Thyroid gland (tissue), 4 donors: ENCODE results near the gene YTHDF1.

Experiments
- POLR2A ChIP-seq, 2 donors: fragments of 450-650 bp; IDR thresholded peaks; one replicate each; pipeline ENCODE4 v1.6.1; 2017; ENCODE audit warnings: antibody characterized with exemption in 2 of 2, mild to moderate bottlenecking in 2 of 2, moderate library complexity in 1 of 2
- TF ChIP-seq, protein P1 (sequence below), 6 experiments: fragments of 200-600 bp in 3 of 6; fragments of 450-650 bp in 3 of 6; sonication (generic) in 3 of 6; IDR thresholded peaks; one replicate each; pipeline ENCODE4 v1.5.1; 2016 to 2019; ENCODE audit warnings: antibody characterized with exemption in 6 of 6, mild to moderate bottlenecking in 2 of 6, inconsistent platforms in 1 of 6, moderate library complexity in 1 of 6

DNA sequence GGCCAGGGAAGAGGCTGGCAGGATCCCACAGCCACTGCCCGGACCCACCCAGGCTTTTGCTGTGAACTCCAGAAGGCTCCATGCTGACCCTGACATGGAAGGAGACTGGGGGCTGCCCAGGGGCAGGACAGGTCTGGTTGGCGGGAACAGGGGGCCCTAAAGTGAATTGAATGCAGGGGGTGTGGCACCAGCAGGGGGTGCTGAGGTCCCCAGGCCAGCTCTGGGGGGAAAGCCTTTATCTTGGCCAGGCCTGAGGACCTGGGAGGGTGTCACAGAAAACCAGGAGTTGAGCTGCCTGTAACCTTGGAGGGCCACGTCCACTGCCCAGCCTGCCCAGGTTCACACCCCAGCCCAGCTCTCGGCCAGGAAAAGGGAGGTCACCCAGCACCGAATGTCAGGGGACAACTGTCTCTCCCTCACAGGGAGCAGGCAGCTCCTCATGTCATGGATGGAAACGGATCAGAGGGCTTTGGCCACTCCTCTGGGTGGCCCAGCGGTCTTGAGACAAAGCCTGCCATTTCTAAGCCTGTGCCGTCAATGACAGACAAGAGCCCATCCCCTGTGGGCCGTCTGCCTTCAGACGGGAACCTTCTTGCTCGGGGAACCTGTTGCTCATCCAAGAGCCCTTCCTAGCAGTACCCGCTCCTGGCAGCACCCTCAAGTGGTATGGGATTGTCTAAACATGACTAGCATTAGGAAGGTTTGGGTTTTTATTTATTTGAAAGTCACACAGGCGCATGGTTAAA lies 2.9 kb upstream of the YTHDF1 start:
- TF ChIP-seq, protein P1, sequence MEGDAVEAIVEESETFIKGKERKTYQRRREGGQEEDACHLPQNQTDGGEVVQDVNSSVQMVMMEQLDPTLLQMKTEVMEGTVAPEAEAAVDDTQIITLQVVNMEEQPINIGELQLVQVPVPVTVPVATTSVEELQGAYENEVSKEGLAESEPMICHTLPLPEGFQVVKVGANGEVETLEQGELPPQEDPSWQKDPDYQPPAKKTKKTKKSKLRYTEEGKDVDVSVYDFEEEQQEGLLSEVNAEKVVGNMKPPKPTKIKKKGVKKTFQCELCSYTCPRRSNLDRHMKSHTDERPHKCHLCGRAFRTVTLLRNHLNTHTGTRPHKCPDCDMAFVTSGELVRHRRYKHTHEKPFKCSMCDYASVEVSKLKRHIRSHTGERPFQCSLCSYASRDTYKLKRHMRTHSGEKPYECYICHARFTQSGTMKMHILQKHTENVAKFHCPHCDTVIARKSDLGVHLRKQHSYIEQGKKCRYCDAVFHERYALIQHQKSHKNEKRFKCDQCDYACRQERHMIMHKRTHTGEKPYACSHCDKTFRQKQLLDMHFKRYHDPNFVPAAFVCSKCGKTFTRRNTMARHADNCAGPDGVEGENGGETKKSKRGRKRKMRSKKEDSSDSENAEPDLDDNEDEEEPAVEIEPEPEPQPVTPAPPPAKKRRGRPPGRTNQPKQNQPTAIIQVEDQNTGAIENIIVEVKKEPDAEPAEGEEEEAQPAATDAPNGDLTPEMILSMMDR (IDR thresholded peaks at IDR 0.05) = no peak
- no peak for TF ChIP-seq POLR2A (IDR thresholded peaks at IDR 0.05)
